ENCODE measurements around the gene PLXNB3.

Gene PLXNB3

DNA sequence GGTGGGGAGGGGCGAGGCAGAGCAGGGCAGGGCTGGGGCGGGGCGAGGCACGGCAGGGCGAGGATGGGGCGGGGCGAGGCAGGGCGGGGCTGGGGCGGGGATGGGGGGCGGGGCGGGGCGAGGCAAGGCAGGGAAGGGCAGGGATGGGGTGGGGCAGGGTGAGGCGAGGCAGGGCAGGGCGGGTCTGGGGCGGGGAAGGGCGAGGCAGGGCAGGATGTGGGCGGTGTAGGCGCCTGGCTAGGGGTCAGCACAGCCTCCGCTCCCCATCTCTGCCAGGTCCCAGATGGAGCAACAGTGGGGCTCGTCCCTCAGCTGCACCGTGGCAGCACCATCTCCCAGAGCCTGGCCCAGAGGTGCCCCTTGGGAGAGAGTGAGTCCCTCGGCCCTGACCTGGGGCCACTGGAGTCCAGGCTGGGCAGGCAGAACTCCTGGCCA lies 12.6 kb downstream of the PLXNB3 start:
- Histone ChIP-seq H3K9ac (ENCODE audit: low read length) (no peak overlapping the region), H3K27me3 (ENCODE audit: low read length) (no peaks in the 10 kb centered on the region), H3K9me2 (replicated peaks; ENCODE audit: insufficient read depth, low read length) (no peaks in the 10 kb centered on the region), H3K4me2 (ENCODE audit: low read depth, low read length, poor library complexity, severe bottlenecking) (no peak overlapping the region), H3F3A (ENCODE audit: insufficient read depth) (no peaks in the 10 kb centered on the region), H3K79me2 (ENCODE audit: insufficient read depth, low read length) (no peaks in the 10 kb centered on the region), H2AFZ (ENCODE audit: low read depth, low read length, severe bottlenecking) (no peak overlapping the region), H3K27ac (ENCODE audit: low read depth, low read length) (no peak overlapping the region), H3K4me3 (ENCODE audit: insufficient read depth, low read length, poor library complexity, severe bottlenecking) (no peak overlapping the region), H3K9me3 (ENCODE audit: insufficient read depth, low read length) (no peaks in the 10 kb centered on the region), H3K36me3 (ENCODE audit: low read length) (no peaks in the 10 kb centered on the region), H4K20me1 (ENCODE audit: low read depth, low read length) (no peaks in the 10 kb centered on the region; the same call in 1 of the 2 replicates)
- TF ChIP-seq, protein P1, sequence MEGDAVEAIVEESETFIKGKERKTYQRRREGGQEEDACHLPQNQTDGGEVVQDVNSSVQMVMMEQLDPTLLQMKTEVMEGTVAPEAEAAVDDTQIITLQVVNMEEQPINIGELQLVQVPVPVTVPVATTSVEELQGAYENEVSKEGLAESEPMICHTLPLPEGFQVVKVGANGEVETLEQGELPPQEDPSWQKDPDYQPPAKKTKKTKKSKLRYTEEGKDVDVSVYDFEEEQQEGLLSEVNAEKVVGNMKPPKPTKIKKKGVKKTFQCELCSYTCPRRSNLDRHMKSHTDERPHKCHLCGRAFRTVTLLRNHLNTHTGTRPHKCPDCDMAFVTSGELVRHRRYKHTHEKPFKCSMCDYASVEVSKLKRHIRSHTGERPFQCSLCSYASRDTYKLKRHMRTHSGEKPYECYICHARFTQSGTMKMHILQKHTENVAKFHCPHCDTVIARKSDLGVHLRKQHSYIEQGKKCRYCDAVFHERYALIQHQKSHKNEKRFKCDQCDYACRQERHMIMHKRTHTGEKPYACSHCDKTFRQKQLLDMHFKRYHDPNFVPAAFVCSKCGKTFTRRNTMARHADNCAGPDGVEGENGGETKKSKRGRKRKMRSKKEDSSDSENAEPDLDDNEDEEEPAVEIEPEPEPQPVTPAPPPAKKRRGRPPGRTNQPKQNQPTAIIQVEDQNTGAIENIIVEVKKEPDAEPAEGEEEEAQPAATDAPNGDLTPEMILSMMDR (IDR thresholded peaks at IDR 0.05; ENCODE audit: insufficient read depth, low read length, poor library complexity, severe bottlenecking) = no peak
- TF ChIP-seq EZH2phosphoT487 (conservative IDR thresholded peaks at IDR 0.05; ENCODE audit: low read length) = no peak

DNA sequence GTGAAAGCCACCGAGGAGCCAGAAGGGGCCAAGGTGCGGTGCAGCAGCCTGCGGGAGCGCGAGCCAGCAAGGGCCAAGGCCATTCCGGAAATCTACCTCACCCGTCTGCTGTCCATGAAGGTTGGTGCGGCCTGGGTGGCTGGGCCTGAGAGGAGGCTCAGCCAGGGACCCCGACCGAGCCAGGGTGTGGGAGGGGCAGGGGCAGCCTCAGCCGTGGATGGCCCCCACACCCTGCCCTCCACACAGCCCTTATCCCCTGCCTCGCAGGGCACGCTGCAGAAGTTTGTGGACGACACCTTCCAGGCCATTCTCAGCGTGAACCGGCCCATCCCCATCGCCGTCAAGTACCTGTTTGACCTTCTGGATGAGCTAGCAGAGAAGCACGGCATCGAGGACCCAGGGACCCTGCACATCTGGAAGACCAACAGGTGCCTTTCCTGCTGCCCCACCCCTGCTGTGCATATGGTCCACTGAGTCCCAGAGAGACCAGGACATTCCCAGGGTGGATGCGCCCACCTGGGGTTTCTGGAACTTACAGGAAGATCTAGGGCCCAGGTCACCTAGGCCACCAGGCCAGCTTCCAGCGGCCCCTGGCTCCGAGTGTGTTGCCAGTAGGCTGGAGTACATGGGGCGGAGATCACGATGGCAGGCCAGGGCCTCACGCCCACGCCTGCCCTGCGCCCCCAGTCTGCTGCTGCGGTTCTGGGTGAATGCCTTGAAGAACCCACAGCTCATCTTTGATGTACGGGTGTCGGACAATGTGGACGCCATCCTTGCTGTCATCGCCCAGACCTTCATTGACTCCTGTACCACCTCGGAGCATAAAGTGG lies 13.4 kb downstream of the PLXNB3 start:
- H2AFZ ChIP-seq (ENCODE audit: low read depth, low read length, severe bottlenecking) = no peak overlapping the region
- no peaks in the 10 kb centered on the region; the same call in 1 of the 2 replicates for H4K20me1 ChIP-seq (ENCODE audit: low read depth, low read length)
- no peak overlapping the region for H3K4me2 ChIP-seq (ENCODE audit: low read depth, low read length, poor library complexity, severe bottlenecking)
- H3K9me3 ChIP-seq (ENCODE audit: insufficient read depth, low read length) = no peaks in the 10 kb centered on the region
- H3K36me3 ChIP-seq (ENCODE audit: low read length) = no peaks in the 10 kb centered on the region
- no peak for TF ChIP-seq EZH2phosphoT487 (conservative IDR thresholded peaks at IDR 0.05; ENCODE audit: low read length)
- TF ChIP-seq, protein P1 (IDR thresholded peaks at IDR 0.05; ENCODE audit: insufficient read depth, low read length, poor library complexity, severe bottlenecking) = no peak
- no peaks in the 10 kb centered on the region for H3F3A ChIP-seq (ENCODE audit: insufficient read depth)
- H3K4me3 ChIP-seq (ENCODE audit: insufficient read depth, low read length, poor library complexity, severe bottlenecking) = no peak overlapping the region
- no peak overlapping the region for H3K9ac ChIP-seq (ENCODE audit: low read length)
- H3K27me3 ChIP-seq (ENCODE audit: low read length) = no peaks in the 10 kb centered on the region
- no peaks in the 10 kb centered on the region for H3K9me2 ChIP-seq (replicated peaks; ENCODE audit: insufficient read depth, low read length)
- no peak overlapping the region for H3K27ac ChIP-seq (ENCODE audit: low read depth, low read length)
- no peaks in the 10 kb centered on the region for H3K79me2 ChIP-seq (ENCODE audit: insufficient read depth, low read length)

DNA sequence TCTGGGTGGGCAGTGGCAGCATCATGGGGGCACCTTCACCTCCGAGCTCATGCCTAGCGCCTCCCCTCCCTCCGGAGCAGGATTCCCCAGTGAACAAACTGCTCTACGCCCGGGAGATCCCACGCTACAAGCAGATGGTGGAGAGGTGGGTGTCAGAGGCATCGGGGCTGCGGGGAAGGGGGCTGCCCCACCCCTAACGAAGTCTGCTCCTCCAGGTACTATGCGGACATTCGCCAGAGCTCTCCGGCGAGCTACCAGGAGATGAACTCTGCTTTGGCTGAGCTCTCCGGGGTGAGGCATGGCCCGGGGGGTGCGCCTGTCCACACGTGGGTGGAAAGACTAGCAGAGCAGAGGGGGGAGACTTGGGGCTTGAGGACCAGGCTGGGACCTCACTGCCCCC lies 14.1 kb downstream of the PLXNB3 start:
- no peaks in the 10 kb centered on the region for H3K9me2 ChIP-seq (replicated peaks; ENCODE audit: insufficient read depth, low read length)
- H3K9me3 ChIP-seq (ENCODE audit: insufficient read depth, low read length) = no peaks in the 10 kb centered on the region
- H3K79me2 ChIP-seq (ENCODE audit: insufficient read depth, low read length) = no peaks in the 10 kb centered on the region
- TF ChIP-seq, protein P1 (IDR thresholded peaks at IDR 0.05; ENCODE audit: insufficient read depth, low read length, poor library complexity, severe bottlenecking) = no peak
- no peak for TF ChIP-seq EZH2phosphoT487 (conservative IDR thresholded peaks at IDR 0.05; ENCODE audit: low read length)
- H3K27ac ChIP-seq (ENCODE audit: low read depth, low read length) = no peak overlapping the region
- H3K36me3 ChIP-seq (ENCODE audit: low read length) = no peaks in the 10 kb centered on the region
- H3K9ac ChIP-seq (ENCODE audit: low read length) = no peak overlapping the region
- no peak overlapping the region for H3K4me2 ChIP-seq (ENCODE audit: low read depth, low read length, poor library complexity, severe bottlenecking)
- H3K27me3 ChIP-seq (ENCODE audit: low read length) = no peaks in the 10 kb centered on the region
- H2AFZ ChIP-seq (ENCODE audit: low read depth, low read length, severe bottlenecking) = no peak overlapping the region
- H3K4me3 ChIP-seq (ENCODE audit: insufficient read depth, low read length, poor library complexity, severe bottlenecking) = no peak overlapping the region
- H3F3A ChIP-seq (ENCODE audit: insufficient read depth) = no peaks in the 10 kb centered on the region
- H4K20me1 ChIP-seq (ENCODE audit: low read depth, low read length) = no peaks in the 10 kb centered on the region; the same call in 1 of the 2 replicates
